Measurements from ENCODE around the gene OTOF. TPM values are rescaled to one million over a fixed set of nuclear protein-coding genes. Genes with fewer than 3 reads are reported as not detected.

OTOF gene
- total and polyA plus RNA-seq, 9 of the 15 experiments (the other 6 are each of a cell fraction or from before 2014, with no cell fraction given): 0.03 to 0.11 (median 0.06) TPM; not detected in 5

DNA sequence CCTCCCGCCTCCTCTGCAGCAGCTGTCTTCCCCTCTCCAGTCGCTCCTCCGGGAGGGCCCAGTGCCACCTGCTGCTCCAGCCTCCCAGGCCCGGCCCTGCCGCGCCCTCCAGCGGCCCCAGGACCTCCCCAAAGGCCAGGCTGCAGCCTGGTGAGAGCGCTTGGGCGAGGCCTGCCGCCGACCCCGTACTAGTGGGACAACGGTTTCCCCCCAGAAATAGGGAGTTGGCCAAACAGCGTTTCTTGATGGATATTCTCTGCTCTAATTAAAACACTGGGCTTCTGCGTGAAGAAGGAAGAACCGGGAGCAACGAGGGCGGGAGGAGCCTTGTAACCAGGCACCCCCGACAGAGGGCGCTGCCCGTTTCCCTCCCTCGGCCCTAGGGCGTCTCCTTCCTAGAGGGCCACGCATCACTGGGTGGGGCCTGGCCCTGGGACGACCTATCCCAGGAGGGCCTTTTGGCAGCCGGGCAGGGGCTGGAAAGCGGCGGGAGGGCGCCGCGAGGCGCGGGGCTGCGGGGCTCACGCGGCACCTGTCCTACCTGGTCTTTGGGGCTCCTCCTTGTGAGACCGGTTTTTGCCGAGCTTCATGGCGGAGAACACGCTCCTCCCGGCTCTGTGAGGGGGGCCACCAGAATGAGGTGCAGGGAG is 25.4 kb upstream of the OTOF start (continued):
- peak; percentile 90 for TF ChIP-seq ZBTB33 (CRISPR knock-in tag; IDR thresholded peaks at IDR 0.05)
- TF ChIP-seq ZNF280B (CRISPR knock-in tag; IDR thresholded peaks at IDR 0.05): no peak
- TF ChIP-seq, protein P1, sequence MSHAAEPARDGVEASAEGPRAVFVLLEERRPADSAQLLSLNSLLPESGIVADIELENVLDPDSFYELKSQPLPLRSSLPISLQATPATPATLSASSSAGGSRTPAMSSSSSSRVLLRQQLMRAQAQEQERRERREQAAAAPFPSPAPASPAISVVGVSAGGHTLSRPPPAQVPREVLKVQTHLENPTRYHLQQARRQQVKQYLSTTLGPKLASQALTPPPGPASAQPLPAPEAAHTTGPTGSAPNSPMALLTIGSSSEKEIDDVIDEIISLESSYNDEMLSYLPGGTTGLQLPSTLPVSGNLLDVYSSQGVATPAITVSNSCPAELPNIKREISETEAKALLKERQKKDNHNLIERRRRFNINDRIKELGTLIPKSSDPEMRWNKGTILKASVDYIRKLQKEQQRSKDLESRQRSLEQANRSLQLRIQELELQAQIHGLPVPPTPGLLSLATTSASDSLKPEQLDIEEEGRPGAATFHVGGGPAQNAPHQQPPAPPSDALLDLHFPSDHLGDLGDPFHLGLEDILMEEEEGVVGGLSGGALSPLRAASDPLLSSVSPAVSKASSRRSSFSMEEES (CRISPR knock-in tag; IDR thresholded peaks at IDR 0.05): no peak
- no peak for TF ChIP-seq MCM5 (IDR thresholded peaks at IDR 0.05; ENCODE audit: low read depth)
- 0 out of 2 replicates have a peak, but pooled peaks have one; percentile 16 for TF ChIP-seq FOXM1 (IDR thresholded peaks at IDR 0.05; ENCODE audit: low read depth)
- TF ChIP-seq FOXM1 (CRISPR knock-in tag; IDR thresholded peaks at IDR 0.05; ENCODE audit: low read depth): no peak
- peak; percentile 82 for TF ChIP-seq RBFOX2 (IDR thresholded peaks at IDR 0.05; ENCODE audit: low read depth, low read length)
- TF ChIP-seq, protein P2, sequence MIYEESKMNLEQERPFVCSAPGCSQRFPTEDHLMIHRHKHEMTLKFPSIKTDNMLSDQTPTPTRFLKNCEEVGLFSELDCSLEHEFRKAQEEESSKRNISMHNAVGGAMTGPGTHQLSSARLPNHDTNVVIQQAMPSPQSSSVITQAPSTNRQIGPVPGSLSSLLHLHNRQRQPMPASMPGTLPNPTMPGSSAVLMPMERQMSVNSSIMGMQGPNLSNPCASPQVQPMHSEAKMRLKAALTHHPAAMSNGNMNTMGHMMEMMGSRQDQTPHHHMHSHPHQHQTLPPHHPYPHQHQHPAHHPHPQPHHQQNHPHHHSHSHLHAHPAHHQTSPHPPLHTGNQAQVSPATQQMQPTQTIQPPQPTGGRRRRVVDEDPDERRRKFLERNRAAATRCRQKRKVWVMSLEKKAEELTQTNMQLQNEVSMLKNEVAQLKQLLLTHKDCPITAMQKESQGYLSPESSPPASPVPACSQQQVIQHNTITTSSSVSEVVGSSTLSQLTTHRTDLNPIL (CRISPR knock-in tag; IDR thresholded peaks at IDR 0.05): no peak
- TF ChIP-seq ZNF3 (CRISPR knock-in tag; IDR thresholded peaks at IDR 0.05): no peak
- TF ChIP-seq PYGO2 (tag; IDR thresholded peaks at IDR 0.05): no peak
- TF ChIP-seq ZBTB8A (IDR thresholded peaks at IDR 0.05; ENCODE audit: partially characterized antibody): no peak
- TF ChIP-seq KLF16 (IDR thresholded peaks at IDR 0.05): peak; percentile 54
- no peak for TF ChIP-seq GATA2 (CRISPR knock-in tag; IDR thresholded peaks at IDR 0.05)
- TF ChIP-seq ZNF57 (CRISPR knock-in tag; IDR thresholded peaks at IDR 0.05): no peak
- TF ChIP-seq SAFB2 (IDR thresholded peaks at IDR 0.05; ENCODE audit: borderline replicate concordance, low read depth, low read length, severe bottlenecking): no peak
- no peak for TF ChIP-seq MXI1 (IDR thresholded peaks at IDR 0.05; ENCODE audit: low read depth, low read length)
- TF ChIP-seq STAT6 (CRISPR knock-in tag; IDR thresholded peaks at IDR 0.05): no peak
- TF ChIP-seq GABPB2 (CRISPR knock-in tag; conservative IDR thresholded peaks at IDR 0.05): no peak
- TF ChIP-seq PPARD (CRISPR knock-in tag; IDR thresholded peaks at IDR 0.05): no peak
- TF ChIP-seq KAT2B (IDR thresholded peaks at IDR 0.05; ENCODE audit: low read depth, low read length): peak; percentile 69
